OCI-LY7 (cell line): ENCODE results near the gene ZNF358.

ENCODE experiments used
- CTCF ChIP-seq: fragments of 200-600 bp; sonication (generic); conservative IDR thresholded peaks from 2 replicates; pipeline ENCODE4 v1.5.1; 2014; ENCODE audit warnings: mild to moderate bottlenecking, antibody characterized with exemption, low read length, moderate library complexity, mixed read lengths
- EZH2phosphoT487 ChIP-seq: fragments of 200-600 bp; sonication (generic); IDR thresholded peaks from 2 replicates; pipeline ENCODE4 v1.6.1; 2018; ENCODE audit warnings: low read depth, borderline replicate concordance, mild to moderate bottlenecking, mixed run types, antibody characterized with exemption, low read length, moderate library complexity, mixed read lengths

GRCh38 chr19:7554565-7554964, 38.7 kb downstream of the ZNF358 start:
- no peak for TF ChIP-seq CTCF
- TF ChIP-seq EZH2phosphoT487: no peak
